ENCODE data around the gene KIF3C.
"Not testable (repeated sequence)": the region's sequence is repeated elsewhere in the genome, so short reads cannot be mapped to it uniquely, and the experiment has no call there.

The KIF3C gene

GRCh38 chr2:25982273-25982967, at the start of gene KIF3C:
KIF3C (minus strand) TSS chr2:25982497; CDS start chr2:25981917, 580 bp downstream.
- in situ Hi-C loops (cut with HindIII; ENCODE audit: low pct_ligation_motif_present, low pct_unique_long_range_greater_than_20kb, low sequenced_read_pairs), result no loop called here
- DNase-seq, result peak; percentile 77

- DNase-seq; in situ Hi-C loops (cut with HindIII; ENCODE audit: low pct_ligation_motif_present, low pct_unique_long_range_greater_than_20kb, low sequenced_read_pairs): not testable (repeated sequence)
Measured at GRCh38 chr2:26028083-26028482, 45.8 kb upstream of the KIF3C start.

- in situ Hi-C loops (cut with HindIII; ENCODE audit: low pct_ligation_motif_present, low pct_unique_long_range_greater_than_20kb, low sequenced_read_pairs), result no loop called here
- no peak for DNase-seq
Measured at GRCh38 chr2:26025509-26025908, 43.2 kb upstream of the KIF3C start.

- in situ Hi-C loops (cut with HindIII; ENCODE audit: low pct_ligation_motif_present, low pct_unique_long_range_greater_than_20kb, low sequenced_read_pairs), result no loop called here
- DNase-seq, result no peak
Measured at GRCh38 chr2:26024260-26024659, 42.0 kb upstream of the KIF3C start.

GRCh38 chr2:26020231-26020640, 37.9 kb upstream of the KIF3C start:
- no peak for DNase-seq
- in situ Hi-C loops (cut with HindIII; ENCODE audit: low pct_ligation_motif_present, low pct_unique_long_range_greater_than_20kb, low sequenced_read_pairs), result no loop called here

- in situ Hi-C loops (cut with HindIII; ENCODE audit: low pct_ligation_motif_present, low pct_unique_long_range_greater_than_20kb, low sequenced_read_pairs), result no loop called here
- DNase-seq, result peak; percentile 95
Measured at GRCh38 chr2:26018184-26019055, 36.1 kb upstream of the KIF3C start.

- in situ Hi-C loops (cut with HindIII; ENCODE audit: low pct_ligation_motif_present, low pct_unique_long_range_greater_than_20kb, low sequenced_read_pairs), result no loop called here
- DNase-seq, result no peak
Measured at GRCh38 chr2:26017464-26018183, 35.3 kb upstream of the KIF3C start.

GRCh38 chr2:26016706-26017045, 34.4 kb upstream of the KIF3C start:
- DNase-seq; in situ Hi-C loops (cut with HindIII; ENCODE audit: low pct_ligation_motif_present, low pct_unique_long_range_greater_than_20kb, low sequenced_read_pairs): not testable (repeated sequence)

- in situ Hi-C loops (cut with HindIII; ENCODE audit: low pct_ligation_motif_present, low pct_unique_long_range_greater_than_20kb, low sequenced_read_pairs), result no loop called here
- no peak for DNase-seq
Measured at GRCh38 chr2:26016012-26016705, 33.9 kb upstream of the KIF3C start.

GRCh38 chr2:26013668-26014067, 31.4 kb upstream of the KIF3C start:
- no peak for DNase-seq
- in situ Hi-C loops (cut with HindIII; ENCODE audit: low pct_ligation_motif_present, low pct_unique_long_range_greater_than_20kb, low sequenced_read_pairs), result no loop called here

GRCh38 chr2:26011990-26012856, 29.9 kb upstream of the KIF3C start:
- peak; percentile 48 for DNase-seq

GRCh38 chr2:26011609-26011989, 29.3 kb upstream of the KIF3C start:
- in situ Hi-C loops (cut with HindIII; ENCODE audit: low pct_ligation_motif_present, low pct_unique_long_range_greater_than_20kb, low sequenced_read_pairs), result no loop called here
- DNase-seq, result no peak

More at GRCh38 chr2:26011990-26012856, 29.9 kb upstream of the KIF3C start:
- in situ Hi-C loops (cut with HindIII; ENCODE audit: low pct_ligation_motif_present, low pct_unique_long_range_greater_than_20kb, low sequenced_read_pairs), result no loop called here

GRCh38 chr2:26010943-26011342, 28.6 kb upstream of the KIF3C start:
- DNase-seq, result no peak
- in situ Hi-C loops (cut with HindIII; ENCODE audit: low pct_ligation_motif_present, low pct_unique_long_range_greater_than_20kb, low sequenced_read_pairs), result no loop called here

- in situ Hi-C loops (cut with HindIII; ENCODE audit: low pct_ligation_motif_present, low pct_unique_long_range_greater_than_20kb, low sequenced_read_pairs), result no loop called here
- no peak for DNase-seq
Measured at GRCh38 chr2:26009567-26009963, 27.3 kb upstream of the KIF3C start.

- in situ Hi-C loops (cut with HindIII; ENCODE audit: low pct_ligation_motif_present, low pct_unique_long_range_greater_than_20kb, low sequenced_read_pairs), result no loop called here
- DNase-seq, result no peak
Measured at GRCh38 chr2:26008851-26009566, 26.7 kb upstream of the KIF3C start.

- in situ Hi-C loops (cut with HindIII; ENCODE audit: low pct_ligation_motif_present, low pct_unique_long_range_greater_than_20kb, low sequenced_read_pairs), result no loop called here
- DNase-seq, result no peak
Measured at GRCh38 chr2:26008095-26008494, 25.8 kb upstream of the KIF3C start.

- in situ Hi-C loops (cut with HindIII; ENCODE audit: low pct_ligation_motif_present, low pct_unique_long_range_greater_than_20kb, low sequenced_read_pairs), result no loop called here
- DNase-seq, result no peak
Measured at GRCh38 chr2:26002632-26003310, 20.5 kb upstream of the KIF3C start.
